Right lobe of liver (tissue), 4 donors: Measurements from ENCODE around the gene CDC26.
"Not testable (repeated sequence)": the region's sequence is repeated elsewhere in the genome, so short reads cannot be mapped to it uniquely, and the experiment has no call there.

ENCODE experiments used
- POLR2A ChIP-seq: fragments of 450-650 bp; IDR thresholded peaks from one replicate; pipeline ENCODE4 v1.6.1; 2017; ENCODE audit warnings: antibody characterized with exemption, mild to moderate bottlenecking
- TF ChIP-seq, protein P1 (sequence below), 4 donors: fragments of 200-600 bp in 3 of 4; fragments of 450-650 bp in 1 of 4; IDR thresholded peaks; one replicate each; pipeline versions ENCODE4 v1.5.1 to v1.8.0; 2016 to 2022; ENCODE audit warnings: antibody characterized with exemption in 4 of 4, mild to moderate bottlenecking in 2 of 4
- donor health status: DM: no; HTN: no; CAD: no.
- donor health status: DM: no; HTN: no; CAD: no.
- donor health status: DM: no; HTN: yes; CAD: no.

DNA sequence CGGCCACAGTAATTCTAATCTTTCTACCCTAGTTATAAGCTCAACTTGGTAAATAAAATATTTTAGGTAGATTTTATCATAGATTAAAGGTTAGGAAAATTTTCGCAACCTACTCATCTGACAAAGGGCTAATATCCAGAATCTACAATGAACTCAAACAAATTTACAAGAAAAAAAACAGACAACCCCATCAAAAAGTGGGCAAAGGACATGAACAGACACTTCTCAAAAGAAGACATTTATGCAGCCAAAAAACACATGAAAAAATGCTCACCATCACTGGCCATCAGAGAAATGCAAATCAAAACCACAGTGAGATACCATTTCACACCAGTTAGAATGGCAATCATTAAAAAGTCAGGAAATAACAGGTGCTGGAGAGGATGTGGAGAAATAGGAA lies 25.7 kb downstream of the CDC26 start:
- TF ChIP-seq, protein P1, sequence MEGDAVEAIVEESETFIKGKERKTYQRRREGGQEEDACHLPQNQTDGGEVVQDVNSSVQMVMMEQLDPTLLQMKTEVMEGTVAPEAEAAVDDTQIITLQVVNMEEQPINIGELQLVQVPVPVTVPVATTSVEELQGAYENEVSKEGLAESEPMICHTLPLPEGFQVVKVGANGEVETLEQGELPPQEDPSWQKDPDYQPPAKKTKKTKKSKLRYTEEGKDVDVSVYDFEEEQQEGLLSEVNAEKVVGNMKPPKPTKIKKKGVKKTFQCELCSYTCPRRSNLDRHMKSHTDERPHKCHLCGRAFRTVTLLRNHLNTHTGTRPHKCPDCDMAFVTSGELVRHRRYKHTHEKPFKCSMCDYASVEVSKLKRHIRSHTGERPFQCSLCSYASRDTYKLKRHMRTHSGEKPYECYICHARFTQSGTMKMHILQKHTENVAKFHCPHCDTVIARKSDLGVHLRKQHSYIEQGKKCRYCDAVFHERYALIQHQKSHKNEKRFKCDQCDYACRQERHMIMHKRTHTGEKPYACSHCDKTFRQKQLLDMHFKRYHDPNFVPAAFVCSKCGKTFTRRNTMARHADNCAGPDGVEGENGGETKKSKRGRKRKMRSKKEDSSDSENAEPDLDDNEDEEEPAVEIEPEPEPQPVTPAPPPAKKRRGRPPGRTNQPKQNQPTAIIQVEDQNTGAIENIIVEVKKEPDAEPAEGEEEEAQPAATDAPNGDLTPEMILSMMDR (IDR thresholded peaks at IDR 0.05) = not testable (repeated sequence)
- TF ChIP-seq POLR2A = not testable (repeated sequence)
